ENCODE results near the gene SEMA3F.

The SEMA3F gene

DNA sequence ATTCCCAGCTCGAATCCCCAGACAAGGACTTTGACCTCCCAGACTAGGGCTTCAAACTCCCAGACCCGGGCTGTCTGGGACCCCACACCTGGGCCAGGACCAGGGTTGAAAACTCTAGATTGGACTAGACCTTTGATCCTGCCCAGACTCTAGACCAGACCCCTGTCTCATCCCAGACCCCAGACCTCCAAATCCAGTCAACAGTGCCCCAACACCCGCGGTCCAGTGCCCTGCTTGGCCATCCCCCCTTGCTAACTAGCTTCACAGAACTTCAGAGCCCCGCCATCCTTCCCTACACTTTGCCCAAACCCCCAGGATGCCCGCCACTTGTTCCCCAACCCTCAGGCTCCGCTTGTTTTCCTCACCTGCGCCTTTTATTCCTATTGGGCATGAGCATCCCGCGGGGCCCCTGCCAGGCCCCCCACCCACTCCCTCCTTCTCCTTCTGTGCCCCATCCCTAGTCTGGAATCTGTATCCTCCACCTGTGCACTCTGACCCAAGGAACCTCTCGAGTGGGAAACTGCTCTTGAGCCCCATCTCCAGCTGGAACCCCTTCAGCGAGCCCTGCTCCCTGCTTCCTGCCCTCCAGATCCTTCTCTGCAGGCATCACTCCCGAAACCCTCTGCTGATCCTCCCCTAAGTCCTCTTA is 81.5 kb downstream of the SEMA3F start:
- Histone ChIP-seq H3K4me2 (ENCODE audit: low read depth, low read length, poor library complexity, severe bottlenecking) (peak overlapping the region; percentile 84), H3K27ac (ENCODE audit: low read depth, low read length) (peak overlapping the region; percentile 76), H3K4me3 (ENCODE audit: insufficient read depth, low read length, poor library complexity, severe bottlenecking) (peak overlapping the region; percentile 96), H4K20me1 (ENCODE audit: low read depth, low read length) (no peaks in the 10 kb centered on the region), H3K9me2 (replicated peaks; ENCODE audit: insufficient read depth, low read length) (no peaks in the 10 kb centered on the region), H3K79me2 (ENCODE audit: insufficient read depth, low read length) (peaks cover 52% of the 10 kb centered on the region), H3K9ac (ENCODE audit: low read length) (peak overlapping the region; percentile 72), H3F3A (ENCODE audit: insufficient read depth) (no peaks in the 10 kb centered on the region), H2AFZ (ENCODE audit: low read depth, low read length, severe bottlenecking) (no peak overlapping the region), H3K36me3 (ENCODE audit: low read length) (no peaks in the 10 kb centered on the region), H3K9me3 (ENCODE audit: insufficient read depth, low read length) (no peaks in the 10 kb centered on the region), H3K27me3 (ENCODE audit: low read length) (no peaks in the 10 kb centered on the region)
- TF ChIP-seq, protein P1, sequence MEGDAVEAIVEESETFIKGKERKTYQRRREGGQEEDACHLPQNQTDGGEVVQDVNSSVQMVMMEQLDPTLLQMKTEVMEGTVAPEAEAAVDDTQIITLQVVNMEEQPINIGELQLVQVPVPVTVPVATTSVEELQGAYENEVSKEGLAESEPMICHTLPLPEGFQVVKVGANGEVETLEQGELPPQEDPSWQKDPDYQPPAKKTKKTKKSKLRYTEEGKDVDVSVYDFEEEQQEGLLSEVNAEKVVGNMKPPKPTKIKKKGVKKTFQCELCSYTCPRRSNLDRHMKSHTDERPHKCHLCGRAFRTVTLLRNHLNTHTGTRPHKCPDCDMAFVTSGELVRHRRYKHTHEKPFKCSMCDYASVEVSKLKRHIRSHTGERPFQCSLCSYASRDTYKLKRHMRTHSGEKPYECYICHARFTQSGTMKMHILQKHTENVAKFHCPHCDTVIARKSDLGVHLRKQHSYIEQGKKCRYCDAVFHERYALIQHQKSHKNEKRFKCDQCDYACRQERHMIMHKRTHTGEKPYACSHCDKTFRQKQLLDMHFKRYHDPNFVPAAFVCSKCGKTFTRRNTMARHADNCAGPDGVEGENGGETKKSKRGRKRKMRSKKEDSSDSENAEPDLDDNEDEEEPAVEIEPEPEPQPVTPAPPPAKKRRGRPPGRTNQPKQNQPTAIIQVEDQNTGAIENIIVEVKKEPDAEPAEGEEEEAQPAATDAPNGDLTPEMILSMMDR (IDR thresholded peaks at IDR 0.05; ENCODE audit: insufficient read depth, low read length, poor library complexity, severe bottlenecking): no peak
- TF ChIP-seq EZH2phosphoT487 (conservative IDR thresholded peaks at IDR 0.05; ENCODE audit: low read length): no peak

DNA sequence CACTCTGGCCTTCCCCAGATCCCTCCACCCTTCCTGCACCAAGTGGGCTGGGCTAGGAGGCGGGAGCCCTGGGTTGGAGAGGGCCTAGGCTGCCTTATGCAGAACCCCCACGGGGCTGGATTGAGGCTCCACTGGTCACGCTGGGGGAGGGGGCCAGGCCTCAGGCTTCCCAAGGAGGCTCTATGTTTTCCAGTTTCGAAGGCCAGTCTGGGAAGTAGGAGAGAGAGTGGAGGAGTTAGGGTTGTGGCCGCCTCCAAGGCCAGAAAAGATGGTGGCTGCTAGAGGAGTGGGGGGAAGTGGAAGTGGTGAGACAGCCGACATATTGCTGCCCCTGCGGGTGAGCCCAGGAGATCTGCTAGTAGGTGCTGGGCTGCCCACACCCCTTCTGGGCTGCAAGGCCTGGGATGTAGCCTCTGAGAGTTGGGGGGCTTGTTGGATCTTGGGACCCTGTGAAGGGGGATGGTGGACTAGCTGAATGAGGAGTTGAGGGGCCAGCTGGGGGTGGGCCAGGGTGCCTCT is 82.1 kb downstream of the SEMA3F start:
- TF ChIP-seq EZH2phosphoT487 (conservative IDR thresholded peaks at IDR 0.05; ENCODE audit: low read length): no peak
- TF ChIP-seq, protein P1 (IDR thresholded peaks at IDR 0.05; ENCODE audit: insufficient read depth, low read length, poor library complexity, severe bottlenecking): no peak
- peak overlapping the region; percentile 96 for H3K4me3 ChIP-seq (ENCODE audit: insufficient read depth, low read length, poor library complexity, severe bottlenecking)
- H4K20me1 ChIP-seq (ENCODE audit: low read depth, low read length): no peaks in the 10 kb centered on the region
- no peaks in the 10 kb centered on the region for H3F3A ChIP-seq (ENCODE audit: insufficient read depth)
- H3K9me3 ChIP-seq (ENCODE audit: insufficient read depth, low read length): no peaks in the 10 kb centered on the region
- peak overlapping the region; percentile 76 for H3K27ac ChIP-seq (ENCODE audit: low read depth, low read length)
- H3K27me3 ChIP-seq (ENCODE audit: low read length): no peaks in the 10 kb centered on the region
- peak overlapping the region; percentile 84 for H3K4me2 ChIP-seq (ENCODE audit: low read depth, low read length, poor library complexity, severe bottlenecking)
- H2AFZ ChIP-seq (ENCODE audit: low read depth, low read length, severe bottlenecking): no peak overlapping the region
- H3K9ac ChIP-seq (ENCODE audit: low read length): peak overlapping the region; percentile 72
- H3K79me2 ChIP-seq (ENCODE audit: insufficient read depth, low read length): peaks cover 58% of the 10 kb centered on the region
- H3K9me2 ChIP-seq (replicated peaks; ENCODE audit: insufficient read depth, low read length): no peaks in the 10 kb centered on the region
- H3K36me3 ChIP-seq (ENCODE audit: low read length): no peaks in the 10 kb centered on the region

DNA sequence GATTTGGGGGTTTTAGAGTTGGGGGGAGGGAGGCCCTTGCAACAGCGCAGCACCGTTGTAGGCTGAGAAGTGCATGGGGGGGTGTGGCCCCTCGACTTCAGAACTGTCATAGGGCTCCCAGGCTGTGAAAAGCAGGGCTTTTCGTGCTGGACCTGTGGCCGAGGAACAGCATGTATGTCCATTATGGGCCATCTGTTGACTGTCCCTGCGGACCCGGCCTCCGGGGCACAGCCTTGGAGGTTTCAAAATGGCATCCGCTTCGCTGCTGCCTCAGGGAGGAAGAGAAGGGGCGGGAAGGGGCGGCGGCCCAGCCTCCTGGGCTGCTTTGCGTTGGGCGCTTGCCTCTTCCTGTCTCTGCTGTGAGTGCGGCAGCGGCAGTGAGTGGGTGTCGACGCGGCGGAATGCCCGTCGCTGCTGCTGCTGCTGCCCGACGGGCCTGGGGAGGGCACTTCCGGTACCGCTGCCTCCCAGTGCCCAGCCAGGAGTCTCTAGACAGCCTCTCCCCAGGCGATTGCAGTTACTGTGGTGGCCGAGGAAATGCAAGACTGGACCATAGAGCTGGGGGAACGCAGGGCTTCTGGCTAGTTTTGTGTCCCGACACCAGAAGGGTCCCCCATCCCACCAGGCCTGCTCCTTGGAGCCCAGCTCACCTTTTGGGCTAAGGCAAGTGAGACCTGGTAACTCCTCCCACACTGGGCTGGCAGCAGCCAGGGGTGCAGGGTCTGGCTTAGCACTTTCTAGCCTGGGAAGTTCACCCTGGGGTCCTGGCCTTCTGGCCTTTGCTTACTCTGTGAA is 82.8 kb downstream of the SEMA3F start:
- Histone ChIP-seq H3K36me3 (ENCODE audit: low read length) (no peaks in the 10 kb centered on the region), H3F3A (ENCODE audit: insufficient read depth) (peaks cover 4% of the 10 kb centered on the region), H3K79me2 (ENCODE audit: insufficient read depth, low read length) (peaks cover 64% of the 10 kb centered on the region), H3K9me3 (ENCODE audit: insufficient read depth, low read length) (no peaks in the 10 kb centered on the region), H3K4me2 (ENCODE audit: low read depth, low read length, poor library complexity, severe bottlenecking) (peak overlapping the region; percentile 84), H3K27ac (ENCODE audit: low read depth, low read length) (peak overlapping the region; percentile 76), H3K9ac (ENCODE audit: low read length) (peak overlapping the region; percentile 72), H3K27me3 (ENCODE audit: low read length) (no peaks in the 10 kb centered on the region), H3K4me3 (ENCODE audit: insufficient read depth, low read length, poor library complexity, severe bottlenecking) (peak overlapping the region; percentile 96), H3K9me2 (replicated peaks; ENCODE audit: insufficient read depth, low read length) (no peaks in the 10 kb centered on the region), H4K20me1 (ENCODE audit: low read depth, low read length) (no peaks in the 10 kb centered on the region), H2AFZ (ENCODE audit: low read depth, low read length, severe bottlenecking) (no peak overlapping the region)
- TF ChIP-seq, protein P1 (IDR thresholded peaks at IDR 0.05; ENCODE audit: insufficient read depth, low read length, poor library complexity, severe bottlenecking): no peak
- TF ChIP-seq EZH2phosphoT487 (conservative IDR thresholded peaks at IDR 0.05; ENCODE audit: low read length): no peak

All from SU-DHL-6 (cell line).